Naive B cell (primary cell): ENCODE measurements around the gene KCNA10. TPM values are rescaled to one million over a fixed set of nuclear protein-coding genes. Genes with fewer than 3 reads are reported as not detected.

Source experiments
- ATAC-seq, 2 donors: fragments of 150-1000 bp; cut with Tn5 transposase; 2 replicates each; pipeline ENCODE4 v1.10.0; 2021; ENCODE audit warnings: low read depth in 2 of 2, mild to moderate bottlenecking in 2 of 2, moderate library complexity in 2 of 2
- DNase-seq: peaks from one replicate; pipeline ENCODE4 v3.0.0; 2022
- H3K27ac Mint-ChIP-seq, 6 donors: one replicate each; pipeline ENCODE4 v1.8.0; 2020 to 2022; ENCODE audit warnings: mild to moderate bottlenecking in 6 of 6, mixed read lengths in 6 of 6, moderate library complexity in 5 of 6, inconsistent platforms in 2 of 6
- H3K27me3 Mint-ChIP-seq, 3 donors: one replicate each; pipeline ENCODE4 v1.8.0; 2021 to 2022; ENCODE audit warnings: mixed read lengths in 3 of 3, mild to moderate bottlenecking in 1 of 3
- H3K36me3 Mint-ChIP-seq, 2 donors: one replicate each; pipeline ENCODE4 v1.8.0; 2020 to 2022; ENCODE audit warnings: mixed read lengths in 2 of 2, inconsistent platforms in 1 of 2, mild to moderate bottlenecking in 1 of 2
- H3K4me1 Mint-ChIP-seq, 3 donors: one replicate each; pipeline ENCODE4 v1.8.0; 2020 to 2022; ENCODE audit warnings: mixed read lengths in 3 of 3, inconsistent platforms in 1 of 3, mild to moderate bottlenecking in 1 of 3, moderate library complexity in 1 of 3
- H3K4me3 Mint-ChIP-seq, 8 donors: one replicate each; pipeline ENCODE4 v1.8.0; 2020 to 2022; ENCODE audit warnings: mild to moderate bottlenecking in 8 of 8, mixed read lengths in 8 of 8, moderate library complexity in 8 of 8, inconsistent platforms in 2 of 8
- H3K9me3 Mint-ChIP-seq, 7 donors: one replicate each; pipeline ENCODE4 v1.8.0; 2020 to 2022; ENCODE audit warnings: mixed read lengths in 7 of 7, mild to moderate bottlenecking in 5 of 7, inconsistent platforms in 2 of 7, moderate library complexity in 1 of 7
- polyA plus RNA-seq, 6 donors: library from polyadenylated mRNA; unstranded; fragments of 300-500 nt; fragmentation: Illumina TruSeq; gene quantifications; one replicate each; pipeline ENCODE4 v1.2.3, GENCODE V29; 2021; ENCODE audit warnings: low read depth in 6 of 6

Gene KCNA10
- polyA plus RNA-seq, 6 donors from 2014 or later, result not detected

DNA sequence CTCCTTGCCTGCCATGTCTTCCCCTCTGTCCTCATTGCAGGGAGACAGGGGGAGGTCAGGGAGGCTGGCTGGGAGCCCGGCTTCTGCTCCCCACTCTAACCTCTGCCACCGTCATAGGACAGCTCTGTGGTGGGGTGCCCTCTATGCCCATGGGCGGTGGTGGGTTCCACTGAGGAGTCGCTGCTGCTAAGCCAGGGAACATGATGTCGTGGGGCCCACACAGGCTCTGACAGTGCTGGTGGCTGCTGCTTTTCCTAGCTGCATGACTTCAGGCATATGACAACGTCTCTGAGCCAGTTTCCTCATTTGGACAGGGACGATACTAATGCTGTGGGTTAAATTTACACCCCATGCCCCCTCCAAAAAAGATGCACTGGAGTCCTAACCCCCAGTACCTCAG lies 14.7 kb downstream of the KCNA10 start:
- DNase-seq (no peak), ATAC-seq (no peak)
- Mint-ChIP-seq H3K36me3 (no peaks in the 10 kb centered on the region), H3K27ac (no peak overlapping the region), H3K4me3 (no peak overlapping the region), H3K4me1 (peaks cover 6 to 13% (median 12%) of the 10 kb centered on the region in 3 donors), H3K27me3 (peaks cover 9 to 25% (median 20%) of the 10 kb centered on the region in 3 donors), H3K9me3 (no peaks in the 10 kb centered on the region)

DNA sequence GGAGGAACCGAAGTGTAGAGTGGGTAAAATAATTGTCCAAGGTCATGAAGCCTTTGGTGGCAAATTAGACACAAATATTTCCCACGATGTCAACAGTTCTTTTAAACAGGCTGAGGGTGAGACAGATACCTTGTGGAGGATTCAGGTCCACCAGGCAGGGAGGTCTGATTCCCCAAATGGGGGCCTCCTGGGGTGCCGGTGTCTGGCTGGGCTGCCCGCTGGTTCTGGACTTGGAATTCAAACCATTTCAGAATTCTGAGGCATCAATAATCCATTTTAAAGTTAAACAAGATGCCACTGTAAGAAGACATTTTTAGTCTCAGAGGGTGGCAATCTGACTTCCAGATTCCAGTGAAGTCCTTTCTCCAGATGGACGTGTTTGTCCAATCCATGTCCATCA lies 15.5 kb downstream of the KCNA10 start:
- H3K27ac Mint-ChIP-seq, result peak overlapping the region in 2 of 6 donors; percentile 24 to 27
- no peaks in the 10 kb centered on the region for H3K9me3 Mint-ChIP-seq
- H3K27me3 Mint-ChIP-seq, result peaks cover 9 to 24% (median 17%) of the 10 kb centered on the region in 3 donors
- H3K4me1 Mint-ChIP-seq, result peaks cover 6 to 13% (median 12%) of the 10 kb centered on the region in 3 donors
- H3K4me3 Mint-ChIP-seq, result no peak overlapping the region
- no peaks in the 10 kb centered on the region for H3K36me3 Mint-ChIP-seq
- ATAC-seq (no peak), DNase-seq (no peak)

DNA sequence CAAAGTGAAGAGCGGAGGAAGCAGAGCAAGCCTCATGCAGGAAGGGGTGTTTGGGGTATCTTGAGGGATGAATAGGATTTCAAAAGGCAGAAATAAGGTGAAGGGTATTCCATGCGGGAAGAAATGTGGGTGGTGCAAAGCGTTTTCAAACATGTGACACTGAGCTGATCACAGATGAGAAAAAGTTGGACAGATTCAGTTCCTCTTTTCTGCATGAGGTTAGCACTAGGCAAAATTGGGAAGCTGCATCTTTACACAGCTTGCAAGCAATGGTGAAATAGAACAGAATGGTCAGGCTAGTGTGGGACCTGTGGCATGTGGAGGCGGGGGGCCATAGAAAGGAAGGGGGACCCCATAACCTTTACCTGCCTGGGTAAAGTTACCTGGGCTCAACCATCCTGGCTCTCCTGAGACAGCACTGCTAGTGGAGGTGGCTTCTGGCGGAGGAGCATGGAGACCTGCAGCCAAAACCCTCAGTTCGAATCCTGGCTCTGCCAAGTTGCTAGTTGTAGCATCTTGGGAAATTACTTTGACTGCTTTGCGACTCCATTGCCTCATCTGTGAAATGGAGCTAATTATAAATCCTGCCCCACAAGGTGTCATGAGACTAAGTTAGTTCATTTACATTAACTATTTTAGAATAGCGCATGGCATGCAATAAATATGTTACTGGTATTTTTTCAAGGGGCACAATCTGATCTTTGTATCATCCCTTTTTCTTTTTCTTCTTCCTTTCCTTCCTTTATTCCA lies 16.4 kb downstream of the KCNA10 start:
- DNase-seq, result peak; percentile 18
- Mint-ChIP-seq H3K4me3 (no peak overlapping the region), H3K4me1 (peaks cover 6 to 13% (median 12%) of the 10 kb centered on the region in 3 donors), H3K9me3 (no peaks in the 10 kb centered on the region), H3K27me3 (peaks cover 8 to 15% (median 9%) of the 10 kb centered on the region in 3 donors), H3K27ac (no peak overlapping the region), H3K36me3 (no peaks in the 10 kb centered on the region)
- peak; percentile 73 to 93 for ATAC-seq

DNA sequence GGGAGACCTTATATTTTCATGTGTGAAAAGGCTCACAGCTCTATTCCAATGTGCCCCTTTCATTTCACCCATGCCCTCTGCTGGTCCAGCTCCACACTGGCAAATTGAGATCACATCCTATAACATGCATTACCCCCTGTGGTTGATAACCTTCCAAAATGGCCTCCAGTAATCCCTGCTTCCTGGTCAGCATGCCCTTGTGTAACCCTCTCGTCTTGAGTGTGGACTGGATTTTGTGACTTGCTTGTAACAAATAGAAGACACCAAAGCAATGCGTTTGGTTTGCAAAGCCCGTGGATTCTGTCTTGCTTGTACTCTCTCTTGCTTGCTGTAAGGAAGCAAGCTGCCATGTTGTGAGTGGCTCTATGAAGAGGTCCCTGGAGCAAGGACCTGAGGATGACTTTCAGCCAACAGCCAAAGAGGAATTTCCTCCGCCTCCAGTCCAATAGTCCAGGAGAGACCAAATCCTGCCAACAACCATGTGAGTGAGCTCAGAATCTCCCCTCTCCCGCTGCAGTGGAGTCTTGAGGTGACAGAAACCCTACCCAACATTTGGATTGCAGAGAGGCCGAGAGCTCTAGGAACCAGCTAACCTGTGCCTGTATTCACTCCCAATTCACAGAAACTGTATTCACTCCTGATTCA lies 17.4 kb downstream of the KCNA10 start:
- no peak overlapping the region for H3K27ac Mint-ChIP-seq
- H3K4me3 Mint-ChIP-seq, result no peak overlapping the region
- DNase-seq (no peak), ATAC-seq (no peak)
- H3K27me3 Mint-ChIP-seq, result peaks cover 0 to 8% (median 6%) of the 10 kb centered on the region in 3 donors
- H3K9me3 Mint-ChIP-seq, result no peaks in the 10 kb centered on the region
- no peaks in the 10 kb centered on the region for H3K36me3 Mint-ChIP-seq
- peaks cover 6 to 13% (median 12%) of the 10 kb centered on the region in 3 donors for H3K4me1 Mint-ChIP-seq

DNA sequence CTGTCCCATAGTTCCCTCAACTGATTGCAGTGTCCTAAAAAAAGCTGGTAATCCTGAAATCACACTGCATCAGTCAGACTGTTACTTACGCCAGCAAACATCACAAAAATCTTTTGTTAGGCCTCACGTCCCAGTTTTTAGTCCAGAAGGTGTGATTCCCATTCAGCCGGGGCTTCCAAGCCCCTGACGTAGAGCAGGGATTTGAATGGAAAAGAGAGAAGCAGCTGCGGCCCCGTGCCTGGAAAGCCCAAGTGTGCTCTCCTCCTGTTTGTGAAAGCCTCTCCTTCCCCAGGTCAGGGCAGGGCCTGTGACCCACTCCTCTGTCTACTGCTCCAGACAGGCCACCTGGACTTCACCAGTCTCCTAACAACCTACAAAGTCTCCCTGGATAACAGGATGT lies 20.7 kb downstream of the KCNA10 start:
- Mint-ChIP-seq H3K27ac (no peak overlapping the region), H3K4me3 (no peak overlapping the region)

DNA sequence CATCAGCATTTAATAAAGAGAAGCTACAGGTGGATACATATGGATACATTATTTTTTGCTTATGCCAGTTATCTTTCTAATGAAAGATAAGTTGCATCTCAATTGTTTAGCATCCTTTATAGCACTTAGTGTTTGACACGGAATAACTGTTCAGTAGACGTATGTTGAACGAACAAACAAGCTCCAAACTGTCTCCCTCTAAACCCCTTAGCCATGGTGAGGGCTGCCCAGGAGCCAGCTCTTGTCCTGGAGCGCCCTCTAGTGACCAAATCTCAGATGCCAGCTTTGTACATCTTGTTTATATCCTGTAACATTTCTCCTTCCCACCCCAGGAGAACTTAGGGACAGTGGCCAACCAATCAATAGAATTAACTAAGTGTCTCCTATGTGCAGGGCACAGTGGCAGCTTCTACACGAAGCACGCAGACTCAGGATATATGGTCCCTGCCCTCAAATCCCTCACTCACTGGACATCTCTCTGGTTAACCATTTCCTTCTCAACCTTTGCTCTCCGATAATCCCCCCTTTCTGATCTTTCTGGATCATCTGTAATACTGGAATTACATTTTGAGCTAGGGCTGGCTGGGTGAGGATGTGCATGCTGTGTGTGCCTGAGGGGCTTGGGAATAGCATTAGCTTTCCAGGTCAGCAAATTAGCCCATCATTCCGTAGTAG lies 22.9 kb downstream of the KCNA10 start:
- H3K4me3 Mint-ChIP-seq, result no peak overlapping the region
- no peak overlapping the region for H3K27ac Mint-ChIP-seq
- ATAC-seq, result peak; percentile 88 to 94

More for the DNA sequence above, 20.7 kb downstream of the KCNA10 start:
- Mint-ChIP-seq H3K36me3 (no peaks in the 10 kb centered on the region), H3K9me3 (no peaks in the 10 kb centered on the region), H3K27me3 (peaks cover 0 to 9% (median 5%) of the 10 kb centered on the region in 3 donors), H3K4me1 (peaks cover 6 to 13% (median 12%) of the 10 kb centered on the region in 3 donors)
- DNase-seq, result no peak
- no peak for ATAC-seq

DNA sequence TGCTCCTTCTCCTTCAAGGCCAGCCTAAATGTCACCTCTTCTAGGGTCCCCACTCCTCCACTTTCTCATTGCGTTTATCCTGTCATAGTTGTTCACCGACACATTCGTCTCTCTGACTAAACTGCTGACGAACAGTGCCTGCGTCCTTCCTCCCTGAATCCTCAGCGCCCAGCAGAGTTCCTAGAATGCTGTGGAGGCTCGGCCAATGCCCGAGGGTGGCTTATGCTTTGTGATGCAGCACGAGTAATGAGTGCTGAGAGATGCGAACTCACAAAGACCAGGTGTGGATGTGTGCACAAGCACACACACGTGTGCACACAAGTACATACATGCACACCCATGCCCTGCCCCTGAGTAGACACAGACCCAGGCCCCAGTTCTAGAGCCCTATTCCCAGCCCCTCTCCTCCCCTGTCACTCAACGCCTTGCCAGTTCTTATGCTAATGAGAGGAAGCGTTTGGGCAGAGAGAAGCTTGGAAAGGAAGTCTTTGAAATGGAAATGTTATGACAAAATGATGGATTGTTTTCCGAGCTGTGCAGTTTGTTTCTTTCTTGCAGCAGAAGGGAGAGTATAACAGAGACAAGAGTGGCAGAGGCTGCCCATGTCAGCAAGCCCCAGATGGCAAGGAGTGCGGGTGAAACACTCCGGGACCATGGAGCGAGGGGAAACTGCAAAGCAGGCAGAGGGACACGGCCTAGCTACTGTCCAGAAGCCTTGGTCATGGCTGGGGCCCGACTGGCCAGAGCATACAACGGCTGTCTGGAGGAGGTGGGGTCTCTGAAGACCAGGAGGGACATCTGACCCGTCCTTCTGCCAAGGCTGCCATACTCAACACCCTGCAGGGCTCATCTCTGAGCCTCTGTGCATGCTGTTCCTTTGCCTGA lies 24.2 kb downstream of the KCNA10 start:
- H3K27ac Mint-ChIP-seq, result peak overlapping the region in 3 of 6 donors; percentile 12 to 25 (median 12)
- ATAC-seq, result no peak
- H3K4me1 Mint-ChIP-seq, result no peaks in the 10 kb centered on the region
- H3K36me3 Mint-ChIP-seq, result no peaks in the 10 kb centered on the region
- peak overlapping the region in 1 of 8 donors; percentile 61 for H3K4me3 Mint-ChIP-seq
- no peak for DNase-seq
- H3K9me3 Mint-ChIP-seq, result no peaks in the 10 kb centered on the region
- H3K27me3 Mint-ChIP-seq, result peaks cover 0 to 10% (median 0%) of the 10 kb centered on the region in 3 donors

More for the DNA sequence above, 22.9 kb downstream of the KCNA10 start:
- H3K27me3 Mint-ChIP-seq, result peaks cover 0 to 10% (median 0%) of the 10 kb centered on the region in 3 donors
- H3K4me1 Mint-ChIP-seq, result no peaks in the 10 kb centered on the region
- DNase-seq, result peak; percentile 63
- no peaks in the 10 kb centered on the region for H3K9me3 Mint-ChIP-seq
- H3K36me3 Mint-ChIP-seq, result no peaks in the 10 kb centered on the region

DNA sequence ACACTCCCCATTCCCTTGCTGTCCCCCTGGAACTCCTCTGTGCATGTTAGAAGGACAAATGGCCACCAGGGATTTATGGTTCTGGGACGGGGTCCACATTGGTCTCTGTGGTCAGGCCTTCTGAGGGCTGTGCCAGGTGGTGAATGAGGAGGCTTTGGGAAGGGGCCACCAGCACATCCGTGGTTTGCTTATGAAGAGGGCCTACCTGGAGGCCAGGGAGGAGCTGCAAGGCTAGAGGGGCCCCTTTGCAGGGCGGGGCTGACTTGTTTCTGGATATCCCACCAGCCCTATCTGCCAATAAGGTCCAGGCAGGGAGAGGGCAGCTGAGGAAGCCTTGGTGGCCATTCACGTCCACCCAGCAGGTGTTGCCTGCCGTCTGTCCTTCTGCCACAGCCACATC lies 24.9 kb downstream of the KCNA10 start:
- H3K4me3 Mint-ChIP-seq, result no peak overlapping the region
- DNase-seq (no peak), ATAC-seq (no peak)
- no peaks in the 10 kb centered on the region for H3K36me3 Mint-ChIP-seq
- no peaks in the 10 kb centered on the region for H3K4me1 Mint-ChIP-seq
- peaks cover 0 to 10% (median 0%) of the 10 kb centered on the region in 3 donors for H3K27me3 Mint-ChIP-seq
- no peaks in the 10 kb centered on the region for H3K9me3 Mint-ChIP-seq
- H3K27ac Mint-ChIP-seq, result peak overlapping the region in 1 of 6 donors; percentile 59

DNA sequence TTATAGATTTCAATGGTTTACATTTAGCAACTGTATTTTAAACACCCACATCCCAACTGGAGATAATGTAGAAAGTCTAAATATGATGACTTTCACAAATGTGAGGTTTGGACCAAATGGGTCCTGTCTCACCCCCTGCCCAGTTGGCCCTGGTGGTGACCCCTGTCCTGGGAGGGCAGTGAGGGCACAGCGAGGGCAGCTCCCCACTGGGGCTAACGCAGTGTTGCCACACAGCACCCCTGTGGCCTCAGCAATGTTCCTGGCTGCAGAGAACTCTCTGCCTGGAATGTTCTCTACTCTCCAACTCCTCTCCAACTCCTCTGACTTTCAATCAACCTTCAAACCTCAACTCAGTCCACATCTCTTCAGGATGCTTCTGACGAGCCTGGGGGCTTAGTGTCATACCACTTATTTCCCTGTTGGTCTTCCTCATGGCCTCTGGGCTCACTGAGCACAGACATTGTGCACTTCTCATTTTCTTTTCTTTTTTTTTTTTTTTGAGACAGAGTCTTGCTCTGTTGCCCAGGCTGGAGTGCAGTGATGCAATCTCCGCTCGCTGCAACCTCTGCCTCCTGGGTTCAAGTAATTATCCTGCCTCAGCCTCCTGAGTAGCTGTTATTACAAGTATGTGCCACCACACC lies 25.8 kb downstream of the KCNA10 start:
- Mint-ChIP-seq H3K27ac (peak overlapping the region in 1 of 6 donors; percentile 54), H3K4me1 (no peaks in the 10 kb centered on the region), H3K36me3 (no peaks in the 10 kb centered on the region), H3K27me3 (peaks cover 0 to 10% (median 0%) of the 10 kb centered on the region in 3 donors), H3K4me3 (no peak overlapping the region), H3K9me3 (no peaks in the 10 kb centered on the region)
- no peak for DNase-seq
- no peak for ATAC-seq

DNA sequence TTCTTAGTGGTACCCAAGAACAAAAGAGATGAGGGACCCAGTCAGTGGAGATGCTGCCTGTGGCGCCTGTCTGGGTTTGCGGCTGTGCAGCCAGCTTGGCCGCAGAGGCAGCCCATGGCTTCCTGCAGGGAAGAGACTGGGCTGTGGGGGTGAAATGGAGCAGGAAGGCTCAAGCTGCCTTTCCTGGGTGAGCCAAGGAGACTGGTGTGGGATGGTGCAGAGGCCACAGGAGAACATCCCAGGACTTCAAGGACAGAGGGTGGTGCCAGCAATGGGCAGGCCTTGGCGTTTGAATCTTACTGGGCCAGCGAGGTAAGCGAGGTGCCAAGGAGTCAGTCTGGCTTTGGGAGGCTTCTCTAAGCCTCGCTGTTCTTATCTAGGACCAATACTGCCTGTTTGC lies 26.4 kb downstream of the KCNA10 start:
- Mint-ChIP-seq H3K27me3 (peaks cover 0 to 15% (median 5%) of the 10 kb centered on the region in 3 donors), H3K4me3 (no peak overlapping the region), H3K9me3 (no peaks in the 10 kb centered on the region), H3K27ac (no peak overlapping the region), H3K4me1 (no peaks in the 10 kb centered on the region), H3K36me3 (no peaks in the 10 kb centered on the region)
- ATAC-seq (no peak), DNase-seq (no peak)

DNA sequence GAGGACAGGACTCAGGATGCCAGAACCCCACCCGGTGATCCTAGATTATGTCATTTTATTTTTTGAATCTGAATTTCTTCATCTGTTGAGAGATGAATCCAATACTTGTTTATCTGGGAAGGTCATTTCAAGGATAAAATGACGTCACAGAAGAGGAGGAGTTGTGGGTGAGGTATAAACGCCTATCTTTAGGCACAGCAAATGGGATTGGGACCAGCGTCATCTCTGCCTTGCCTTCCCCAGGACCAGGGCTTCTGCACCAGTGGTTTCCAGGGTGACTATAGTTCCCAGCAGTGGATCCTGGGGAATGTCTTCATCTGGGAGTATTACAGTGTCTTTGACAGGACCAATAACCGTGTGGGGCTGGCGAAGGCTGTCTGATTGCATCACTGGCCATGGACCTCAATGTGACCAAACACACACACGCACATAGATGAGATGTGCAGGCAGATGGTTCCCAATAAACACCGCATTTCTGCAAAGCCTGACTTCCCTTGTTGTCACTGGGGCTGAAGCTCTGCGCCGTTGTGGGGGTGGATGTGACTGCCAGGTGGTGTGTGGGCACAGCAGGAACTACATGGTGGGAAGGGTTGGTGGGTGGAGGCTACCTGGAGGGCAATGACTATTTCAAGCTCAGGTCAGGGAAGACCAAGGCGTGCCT lies 28.1 kb downstream of the KCNA10 start:
- DNase-seq (no peak), ATAC-seq (no peak)
- Mint-ChIP-seq H3K9me3 (no peaks in the 10 kb centered on the region), H3K36me3 (no peaks in the 10 kb centered on the region), H3K27ac (peak overlapping the region in 1 of 6 donors; percentile 26), H3K27me3 (peaks cover under 1 to 23% (median 9%) of the 10 kb centered on the region in 3 donors), H3K4me3 (no peak overlapping the region), H3K4me1 (no peaks in the 10 kb centered on the region)

DNA sequence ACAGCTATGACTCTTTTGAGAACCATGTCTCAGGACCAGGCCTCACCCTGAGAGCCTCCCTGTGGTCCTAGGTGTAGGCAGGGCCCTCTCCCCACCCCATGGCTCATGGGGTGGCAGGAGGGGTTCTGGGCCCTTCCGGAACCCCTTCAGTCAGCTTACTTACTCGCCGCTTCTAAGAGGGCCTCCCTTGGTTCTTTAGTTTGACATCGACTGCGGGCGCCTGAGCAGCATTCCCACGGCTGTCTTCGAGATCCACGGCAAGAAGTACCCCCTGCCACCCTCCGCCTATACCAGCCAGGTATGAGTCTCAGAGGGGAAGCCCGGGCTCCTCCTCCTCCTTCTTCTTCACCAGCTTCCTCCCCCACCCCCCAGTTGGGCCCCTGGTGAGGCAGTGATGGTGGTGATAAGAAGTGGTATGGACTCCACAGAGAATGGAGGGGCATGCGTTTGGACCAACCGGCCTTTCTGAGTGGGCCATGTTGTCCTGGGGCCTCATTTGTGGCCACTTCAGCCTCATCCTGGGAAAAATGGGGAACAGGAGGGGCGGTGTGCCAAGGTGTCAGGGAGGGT lies 28.9 kb downstream of the KCNA10 start:
- H3K36me3 Mint-ChIP-seq, result no peaks in the 10 kb centered on the region
- no peaks in the 10 kb centered on the region for H3K9me3 Mint-ChIP-seq
- H3K27me3 Mint-ChIP-seq, result peaks cover 9 to 31% (median 18%) of the 10 kb centered on the region in 3 donors
- ATAC-seq, result no peak
- H3K4me1 Mint-ChIP-seq, result no peaks in the 10 kb centered on the region
- no peak overlapping the region for H3K4me3 Mint-ChIP-seq
- no peak for DNase-seq
- no peak overlapping the region for H3K27ac Mint-ChIP-seq
